ENCODE measurements around the gene CDH23.

DNA sequence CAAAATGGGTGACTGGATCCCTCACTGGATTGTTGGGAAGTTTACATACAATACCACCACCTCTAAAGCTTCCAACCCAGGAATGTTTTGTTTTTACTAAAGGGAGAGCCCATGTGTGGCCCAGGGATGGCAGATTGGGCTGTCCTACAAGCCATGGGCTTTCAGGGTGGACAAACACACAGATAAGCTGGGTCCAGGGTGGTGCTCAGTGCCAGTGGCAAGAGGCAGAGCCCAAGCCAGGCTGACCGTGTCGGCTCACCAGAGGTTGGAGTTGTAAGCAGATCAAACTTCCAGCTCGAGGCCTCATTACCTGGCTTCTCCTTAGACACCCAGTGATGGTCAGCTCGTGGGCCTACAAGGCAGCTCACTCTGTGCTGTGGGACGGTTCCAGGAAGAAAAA, 52.3 kb downstream of the CDH23 start:
- no peak for TF ChIP-seq PHF8 (IDR thresholded peaks at IDR 0.05; ENCODE audit: borderline replicate concordance, low read depth)
- TF ChIP-seq, protein P1, sequence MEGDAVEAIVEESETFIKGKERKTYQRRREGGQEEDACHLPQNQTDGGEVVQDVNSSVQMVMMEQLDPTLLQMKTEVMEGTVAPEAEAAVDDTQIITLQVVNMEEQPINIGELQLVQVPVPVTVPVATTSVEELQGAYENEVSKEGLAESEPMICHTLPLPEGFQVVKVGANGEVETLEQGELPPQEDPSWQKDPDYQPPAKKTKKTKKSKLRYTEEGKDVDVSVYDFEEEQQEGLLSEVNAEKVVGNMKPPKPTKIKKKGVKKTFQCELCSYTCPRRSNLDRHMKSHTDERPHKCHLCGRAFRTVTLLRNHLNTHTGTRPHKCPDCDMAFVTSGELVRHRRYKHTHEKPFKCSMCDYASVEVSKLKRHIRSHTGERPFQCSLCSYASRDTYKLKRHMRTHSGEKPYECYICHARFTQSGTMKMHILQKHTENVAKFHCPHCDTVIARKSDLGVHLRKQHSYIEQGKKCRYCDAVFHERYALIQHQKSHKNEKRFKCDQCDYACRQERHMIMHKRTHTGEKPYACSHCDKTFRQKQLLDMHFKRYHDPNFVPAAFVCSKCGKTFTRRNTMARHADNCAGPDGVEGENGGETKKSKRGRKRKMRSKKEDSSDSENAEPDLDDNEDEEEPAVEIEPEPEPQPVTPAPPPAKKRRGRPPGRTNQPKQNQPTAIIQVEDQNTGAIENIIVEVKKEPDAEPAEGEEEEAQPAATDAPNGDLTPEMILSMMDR (IDR thresholded peaks at IDR 0.05) = no peak
- no peak for TF ChIP-seq CEBPB (IDR thresholded peaks at IDR 0.05)
- no peak for TF ChIP-seq CHD2 (IDR thresholded peaks at IDR 0.05; ENCODE audit: low read length, partially characterized antibody)
- TF ChIP-seq ZFP36 (IDR thresholded peaks at IDR 0.05; ENCODE audit: borderline replicate concordance, partially characterized antibody) = no peak
- no peak for TF ChIP-seq HDAC2 (IDR thresholded peaks at IDR 0.05)
- no peak for TF ChIP-seq ESRRA (IDR thresholded peaks at IDR 0.05; ENCODE audit: borderline replicate concordance, low read length)
- no peak for TF ChIP-seq HOXA7 (CRISPR knock-in tag; IDR thresholded peaks at IDR 0.05)
- TF ChIP-seq POLR2AphosphoS2 (conservative IDR thresholded peaks at IDR 0.05; ENCODE audit: low read length) = no peak
- TF ChIP-seq POLR2A (IDR thresholded peaks at IDR 0.05; ENCODE audit: low read length) = no peak
- TF ChIP-seq, protein P2, sequence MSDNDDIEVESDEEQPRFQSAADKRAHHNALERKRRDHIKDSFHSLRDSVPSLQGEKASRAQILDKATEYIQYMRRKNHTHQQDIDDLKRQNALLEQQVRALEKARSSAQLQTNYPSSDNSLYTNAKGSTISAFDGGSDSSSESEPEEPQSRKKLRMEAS (IDR thresholded peaks at IDR 0.05) = no peak
- TF ChIP-seq CHD4 (IDR thresholded peaks at IDR 0.05; ENCODE audit: borderline replicate concordance) = no peak

Data from A549 (cell line).